ENCODE data around the gene GIMAP7.

GRCh38 chr7:150503581-150503980 lies 11.1 kb upstream of the GIMAP7 start:
- TF ChIP-seq, protein P1, sequence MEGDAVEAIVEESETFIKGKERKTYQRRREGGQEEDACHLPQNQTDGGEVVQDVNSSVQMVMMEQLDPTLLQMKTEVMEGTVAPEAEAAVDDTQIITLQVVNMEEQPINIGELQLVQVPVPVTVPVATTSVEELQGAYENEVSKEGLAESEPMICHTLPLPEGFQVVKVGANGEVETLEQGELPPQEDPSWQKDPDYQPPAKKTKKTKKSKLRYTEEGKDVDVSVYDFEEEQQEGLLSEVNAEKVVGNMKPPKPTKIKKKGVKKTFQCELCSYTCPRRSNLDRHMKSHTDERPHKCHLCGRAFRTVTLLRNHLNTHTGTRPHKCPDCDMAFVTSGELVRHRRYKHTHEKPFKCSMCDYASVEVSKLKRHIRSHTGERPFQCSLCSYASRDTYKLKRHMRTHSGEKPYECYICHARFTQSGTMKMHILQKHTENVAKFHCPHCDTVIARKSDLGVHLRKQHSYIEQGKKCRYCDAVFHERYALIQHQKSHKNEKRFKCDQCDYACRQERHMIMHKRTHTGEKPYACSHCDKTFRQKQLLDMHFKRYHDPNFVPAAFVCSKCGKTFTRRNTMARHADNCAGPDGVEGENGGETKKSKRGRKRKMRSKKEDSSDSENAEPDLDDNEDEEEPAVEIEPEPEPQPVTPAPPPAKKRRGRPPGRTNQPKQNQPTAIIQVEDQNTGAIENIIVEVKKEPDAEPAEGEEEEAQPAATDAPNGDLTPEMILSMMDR (IDR thresholded peaks at IDR 0.05), result no peak
- TF ChIP-seq POLR2A (IDR thresholded peaks at IDR 0.05), result no peak
